Activated T-cell treated with anti-CD3 and anti-CD28 coated beads, Interleukin-2, amount 50 U/mL, for 72 hours (primary cell): ENCODE results near the gene PPP1R26. TPM values are rescaled to one million over a fixed set of nuclear protein-coding genes. Genes with fewer than 3 reads are reported as not detected.
"Not testable (repeated sequence)": the region's sequence is repeated elsewhere in the genome, so short reads cannot be mapped to it uniquely, and the experiment has no call there.

ENCODE experiments used
- ATAC-seq, 2 donors: fragments of 150-1000 bp; cut with Tn5 transposase; replicated peaks in 1 of 2; 2 replicates each; pipeline ENCODE4 v1.10.0; 2021; ENCODE audit warnings: moderate library complexity in 2 of 2, mild to moderate bottlenecking in 1 of 2
- DNase-seq, 2 donors: peaks; one replicate each; pipeline ENCODE4 v3.0.0; 2021 to 2022; ENCODE audit warnings: mixed read lengths in 1 of 2
- H3K27ac Mint-ChIP-seq: one replicate; pipeline ENCODE4 v1.8.0; 2022; ENCODE audit warnings: mild to moderate bottlenecking, moderate library complexity, mixed read lengths
- H3K27me3 Mint-ChIP-seq: one replicate; pipeline ENCODE4 v1.8.0; 2022; ENCODE audit warnings: low read depth, mixed read lengths
- H3K36me3 Mint-ChIP-seq, 2 donors: one replicate each; pipeline ENCODE4 v1.8.0; 2022; ENCODE audit warnings: mixed read lengths in 2 of 2, mild to moderate bottlenecking in 1 of 2; ENCODE audit not compliant: insufficient read depth in 2 of 2
- H3K4me1 Mint-ChIP-seq: one replicate; pipeline ENCODE4 v1.8.0; 2022; ENCODE audit warnings: low read depth, mixed read lengths
- H3K4me3 Mint-ChIP-seq, 2 donors: one replicate each; pipeline ENCODE4 v1.8.0; 2022; ENCODE audit warnings: mild to moderate bottlenecking in 2 of 2, mixed read lengths in 2 of 2, moderate library complexity in 2 of 2
- H3K9me3 Mint-ChIP-seq, 2 donors: one replicate each; pipeline ENCODE4 v1.8.0; 2022; ENCODE audit warnings: mixed read lengths in 2 of 2
- total RNA-seq, 2 donors: library from RNA; stranded (reverse); gene quantifications; one replicate each; pipeline ENCODE4 v1.2.3, GENCODE V29; 2022

PPP1R26 gene
- total RNA-seq, 2 donors from 2014 or later: 0.96 to 2.8 TPM

- H3K4me3 Mint-ChIP-seq: no peak overlapping the region
- H3K27ac Mint-ChIP-seq: no peak overlapping the region
- H3K4me1 Mint-ChIP-seq: no peaks in the 10 kb centered on the region
- no peak for ATAC-seq
- H3K9me3 Mint-ChIP-seq: no peaks in the 10 kb centered on the region
- no peak for DNase-seq
- H3K36me3 Mint-ChIP-seq: no peaks in the 10 kb centered on the region
- H3K27me3 Mint-ChIP-seq: no peaks in the 10 kb centered on the region
These were observed 47.4 kb downstream of the PPP1R26 start for GRCh38 chr9:135526730-135527571.

DNA sequence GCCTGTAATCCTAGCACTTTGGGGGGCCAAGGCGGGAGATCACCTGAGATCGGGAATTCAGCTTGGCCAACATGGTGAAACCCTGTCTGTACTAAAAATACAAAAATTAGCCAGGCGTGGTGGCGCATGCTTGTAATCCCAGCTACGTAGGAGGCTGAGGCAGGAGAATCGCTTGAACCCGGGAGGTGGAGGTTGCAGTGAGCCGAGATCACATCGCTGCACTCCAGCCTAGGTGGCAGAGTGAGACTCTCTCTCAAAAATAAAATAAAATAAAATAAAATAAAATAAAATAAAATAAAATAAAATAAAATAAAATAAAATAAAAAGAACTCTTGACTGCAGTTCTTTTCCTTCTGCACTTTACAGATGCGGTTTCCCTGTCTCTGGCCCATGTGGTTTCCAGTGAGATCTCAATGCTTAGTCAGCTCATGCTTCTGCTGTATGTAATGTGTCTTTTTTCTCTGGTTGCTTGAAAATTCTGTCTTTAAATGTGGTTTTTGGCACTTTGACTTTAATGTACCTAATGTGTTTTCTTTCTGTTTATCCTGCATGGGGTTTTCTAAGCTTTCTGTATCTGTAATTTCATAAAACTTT, 49.4 kb downstream of the PPP1R26 start:
- H3K36me3 Mint-ChIP-seq, H3K27ac Mint-ChIP-seq, DNase-seq, H3K4me3 Mint-ChIP-seq, H3K27me3 Mint-ChIP-seq, H3K9me3 Mint-ChIP-seq, H3K4me1 Mint-ChIP-seq: not testable (repeated sequence)
- peak in 1 of 2 donors; percentile 25 for ATAC-seq

- Mint-ChIP-seq H3K27ac (no peak overlapping the region), H3K9me3 (no peaks in the 10 kb centered on the region), H3K4me3 (no peak overlapping the region), H3K27me3 (no peaks in the 10 kb centered on the region), H3K4me1 (no peaks in the 10 kb centered on the region), H3K36me3 (no peaks in the 10 kb centered on the region)
- DNase-seq (no peak), ATAC-seq (no peak)
These were observed 50.6 kb downstream of the PPP1R26 start for GRCh38 chr9:135530146-135530545.

- no peaks in the 10 kb centered on the region for H3K27me3 Mint-ChIP-seq
- H3K36me3 Mint-ChIP-seq: no peaks in the 10 kb centered on the region
- no peak for DNase-seq
- no peaks in the 10 kb centered on the region for H3K4me1 Mint-ChIP-seq
- H3K4me3 Mint-ChIP-seq: no peak overlapping the region
- H3K27ac Mint-ChIP-seq: no peak overlapping the region
- ATAC-seq: no peak
- no peaks in the 10 kb centered on the region for H3K9me3 Mint-ChIP-seq
These were observed 51.5 kb downstream of the PPP1R26 start for GRCh38 chr9:135531096-135531495.

DNA sequence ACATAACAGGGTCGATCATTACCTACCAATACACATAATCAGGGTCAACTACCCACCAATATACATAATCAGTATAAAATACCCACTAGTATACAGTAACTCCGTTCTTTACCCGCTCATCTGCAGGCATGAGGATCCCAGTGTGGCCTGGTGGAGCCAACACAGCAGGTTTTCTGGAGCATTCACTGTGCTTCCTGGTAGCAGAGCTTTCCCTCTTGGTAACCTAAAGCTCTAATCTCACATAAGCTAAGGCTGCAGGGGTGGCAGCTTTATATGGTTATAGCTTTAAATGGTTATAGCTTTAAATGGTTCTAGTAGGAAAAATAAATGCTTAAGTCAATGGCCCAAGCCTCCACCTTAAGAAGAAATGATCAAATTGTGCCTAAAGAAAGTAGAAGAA, 53.5 kb downstream of the PPP1R26 start:
- H3K9me3 Mint-ChIP-seq: no peaks in the 10 kb centered on the region
- DNase-seq: no peak
- no peak overlapping the region for H3K27ac Mint-ChIP-seq
- H3K36me3 Mint-ChIP-seq: no peaks in the 10 kb centered on the region
- no peaks in the 10 kb centered on the region for H3K4me1 Mint-ChIP-seq
- ATAC-seq: no peak
- no peaks in the 10 kb centered on the region for H3K27me3 Mint-ChIP-seq
- no peak overlapping the region for H3K4me3 Mint-ChIP-seq

GRCh38 chr9:135533674-135534073, 54.1 kb downstream of the PPP1R26 start:
- no peaks in the 10 kb centered on the region for H3K9me3 Mint-ChIP-seq
- no peaks in the 10 kb centered on the region for H3K27me3 Mint-ChIP-seq
- H3K36me3 Mint-ChIP-seq: no peaks in the 10 kb centered on the region
- no peak for DNase-seq
- H3K4me3 Mint-ChIP-seq: no peak overlapping the region
- H3K27ac Mint-ChIP-seq: no peak overlapping the region
- no peaks in the 10 kb centered on the region for H3K4me1 Mint-ChIP-seq
- ATAC-seq: no peak

- H3K27ac Mint-ChIP-seq, H3K9me3 Mint-ChIP-seq, H3K36me3 Mint-ChIP-seq, H3K27me3 Mint-ChIP-seq, H3K4me3 Mint-ChIP-seq, DNase-seq, ATAC-seq, H3K4me1 Mint-ChIP-seq: not testable (repeated sequence)
These were observed 54.7 kb downstream of the PPP1R26 start for GRCh38 chr9:135534192-135534711.

GRCh38 chr9:135534826-135535225, 55.2 kb downstream of the PPP1R26 start:
- H3K36me3 Mint-ChIP-seq, ATAC-seq, H3K4me1 Mint-ChIP-seq, H3K27ac Mint-ChIP-seq, H3K27me3 Mint-ChIP-seq, H3K4me3 Mint-ChIP-seq, H3K9me3 Mint-ChIP-seq, DNase-seq: not testable (repeated sequence)

DNA sequence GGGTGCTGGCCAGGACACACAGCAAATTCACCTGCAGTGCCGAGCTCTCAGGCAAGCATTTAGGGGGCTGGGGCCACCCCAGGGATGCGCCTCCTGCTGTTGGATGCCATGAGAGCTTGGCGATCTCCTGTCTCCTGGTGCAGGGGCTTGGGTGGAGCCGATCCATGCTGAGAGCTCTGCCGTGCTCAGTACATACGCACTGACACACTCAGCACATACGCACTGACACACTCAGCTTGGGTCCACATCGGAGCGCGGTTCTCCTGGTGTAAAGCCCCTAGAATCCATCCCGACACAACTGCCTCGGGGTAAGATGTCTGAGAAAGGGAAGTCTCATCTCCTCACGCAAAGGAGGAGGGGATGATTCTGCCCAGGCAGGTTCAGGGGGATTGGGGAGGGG, 56.0 kb downstream of the PPP1R26 start:
- not testable (repeated sequence) for H3K4me3 Mint-ChIP-seq, H3K4me1 Mint-ChIP-seq, H3K27ac Mint-ChIP-seq, H3K36me3 Mint-ChIP-seq, DNase-seq, H3K9me3 Mint-ChIP-seq, ATAC-seq
- H3K27me3 Mint-ChIP-seq: peaks cover 13% of the 10 kb centered on the region

- Mint-ChIP-seq H3K36me3 (no peaks in the 10 kb centered on the region), H3K4me1 (no peaks in the 10 kb centered on the region), H3K4me3 (no peak overlapping the region), H3K27ac (no peak overlapping the region), H3K27me3 (peaks cover 13% of the 10 kb centered on the region), H3K9me3 (no peaks in the 10 kb centered on the region)
- ATAC-seq (peak in 1 of 2 donors; percentile 53), DNase-seq (no peak)
These were observed 56.6 kb downstream of the PPP1R26 start for GRCh38 chr9:135536216-135536615.

Other genes with a start within 250 kb of the PPP1R26 start
- 10 to 100 TPM; 40.6 to 54.9 TPM for gene MRPS2, start 20.9 kb downstream of the PPP1R26 start, total RNA-seq
- not detected for gene LCN1, start 41.7 kb downstream of the PPP1R26 start, total RNA-seq
- gene OBP2A, start 66.3 kb downstream of the PPP1R26 start, total RNA-seq: not detected
- gene PAEP, start 82.0 kb downstream of the PPP1R26 start, total RNA-seq: not detected
- not detected for gene GLT6D1, start 159.8 kb downstream of the PPP1R26 start, total RNA-seq
- gene LCN9, start 183.5 kb downstream of the PPP1R26 start, total RNA-seq: not detected
- not detected for gene SOHLH1, start 219.7 kb downstream of the PPP1R26 start, total RNA-seq
- gene KCNT1, start 222.4 kb downstream of the PPP1R26 start, total RNA-seq: not detected